T47D (cell line): Measurements from ENCODE around the gene ACSM6.

Experiments
- DNase-seq, 2 experiments: peaks; one replicate each; pipeline versions ENCODE4 v3.0.0 to v3.0.0-alpha.2; 2011 to 2012; ENCODE audit warnings: low read depth in 1 of 2, low spot score in 1 of 2
- JUND ChIP-seq: IDR thresholded peaks from 2 replicates; pipeline ENCODE4 v1.6.1; 2012; ENCODE audit warnings: low read depth
- in situ Hi-C: cut with HindIII; loops from 2 replicates; pipeline ENCODE4 v1.10.0; 2016; ENCODE audit warnings: low sequenced_read_pairs, low pct_unique_long_range_greater_than_20kb

ACSM6 gene

GRCh38 chr10:95257849-95258248 is 63.8 kb downstream of the ACSM6 start:
- no peak for DNase-seq
- in situ Hi-C loops = no loop called here
- no peak for TF ChIP-seq JUND

- DNase-seq = peak in 1 of 2 experiments; percentile 43
- in situ Hi-C loops = no loop called here
- no peak for TF ChIP-seq JUND
Measured at GRCh38 chr10:95260397-95260881, 66.4 kb downstream of the ACSM6 start.

GRCh38 chr10:95260909-95261552 is 67.0 kb downstream of the ACSM6 start:
- no peak for DNase-seq
- no peak for TF ChIP-seq JUND
- in situ Hi-C loops = no loop called here

GRCh38 chr10:95261926-95262325 is 67.9 kb downstream of the ACSM6 start:
- in situ Hi-C loops = no loop called here
- no peak for TF ChIP-seq JUND
- no peak for DNase-seq

- in situ Hi-C loops = no loop called here
- peak in 1 of 2 experiments; percentile 33 for DNase-seq
- no peak for TF ChIP-seq JUND
Measured at GRCh38 chr10:95262763-95263518, 68.9 kb downstream of the ACSM6 start.

GRCh38 chr10:95263864-95264226 is 69.8 kb downstream of the ACSM6 start:
- no peak for TF ChIP-seq JUND
- in situ Hi-C loops = no loop called here
- no peak for DNase-seq

- no peak for TF ChIP-seq JUND
- DNase-seq = peak in 1 of 2 experiments; percentile 17
- in situ Hi-C loops = no loop called here
Measured at GRCh38 chr10:95264227-95265051, 70.4 kb downstream of the ACSM6 start.

- TF ChIP-seq JUND = no peak
- in situ Hi-C loops = no loop called here
- DNase-seq = no peak
Measured at GRCh38 chr10:95265572-95265971, 71.5 kb downstream of the ACSM6 start.

- DNase-seq = peak in 1 of 2 experiments; percentile 79
- in situ Hi-C loops = no loop called here
- peak; percentile 70; the same call in 1 of the 2 replicates for TF ChIP-seq JUND
Measured at GRCh38 chr10:95266674-95267095, 72.6 kb downstream of the ACSM6 start.

- no peak for DNase-seq
- TF ChIP-seq JUND = no peak
- in situ Hi-C loops = no loop called here
Measured at GRCh38 chr10:95267251-95267650, 73.2 kb downstream of the ACSM6 start.

- in situ Hi-C loops = no loop called here
- no peak for DNase-seq
- TF ChIP-seq JUND = no peak
Measured at GRCh38 chr10:95268438-95268837, 74.4 kb downstream of the ACSM6 start.

- in situ Hi-C loops = no loop called here
- peak in 1 of 2 experiments; percentile 28 for DNase-seq
- no peak for TF ChIP-seq JUND
Measured at GRCh38 chr10:95273393-95274312, 79.6 kb downstream of the ACSM6 start.
